Stimulated activated CD4-positive, alpha-beta T cell treated with anti-CD3 and anti-CD28 coated beads, Interleukin-1b, Interleukin-23, amount 100 ng/mL, for 4 hours (primary cell): Measurements from ENCODE around the gene BRD9.
"Not testable (repeated sequence)": the region's sequence is repeated elsewhere in the genome, so short reads cannot be mapped to it uniquely, and the experiment has no call there.

Experiments used
- DNase-seq, 2 donors: peaks; one replicate each; pipeline ENCODE4 v3.0.0-alpha.2; 2020; ENCODE audit warnings: low read depth in 2 of 2

The BRD9 gene

GRCh38 chr5:902129-902916, 9.7 kb upstream of the BRD9 start:
- DNase-seq: no peak

- no peak for DNase-seq
Observed at GRCh38 chr5:900781-901180, 8.2 kb upstream of the BRD9 start.

DNA sequence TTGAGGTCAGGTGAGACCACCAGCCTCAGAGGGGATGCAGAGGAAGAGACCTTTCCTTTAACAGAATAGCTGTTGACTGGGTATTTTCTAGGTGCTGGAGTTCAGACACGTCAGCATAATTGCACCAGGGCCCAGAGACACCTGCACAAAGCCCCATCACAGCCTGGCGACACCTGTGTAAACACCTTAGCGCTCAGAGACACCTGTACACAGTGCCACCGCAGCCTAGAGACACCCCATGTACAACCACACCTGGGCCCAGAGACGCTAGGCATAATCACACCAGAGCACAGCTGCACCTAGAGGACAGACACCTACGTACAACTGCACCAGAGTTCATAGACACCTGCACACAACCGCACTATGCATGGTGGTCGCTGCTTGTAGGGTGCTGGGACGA, 1.1 kb upstream of the BRD9 start:
- no peak for DNase-seq

GRCh38 chr5:893137-893506, 521 bp upstream of the BRD9 start:
- no peak for DNase-seq

DNA sequence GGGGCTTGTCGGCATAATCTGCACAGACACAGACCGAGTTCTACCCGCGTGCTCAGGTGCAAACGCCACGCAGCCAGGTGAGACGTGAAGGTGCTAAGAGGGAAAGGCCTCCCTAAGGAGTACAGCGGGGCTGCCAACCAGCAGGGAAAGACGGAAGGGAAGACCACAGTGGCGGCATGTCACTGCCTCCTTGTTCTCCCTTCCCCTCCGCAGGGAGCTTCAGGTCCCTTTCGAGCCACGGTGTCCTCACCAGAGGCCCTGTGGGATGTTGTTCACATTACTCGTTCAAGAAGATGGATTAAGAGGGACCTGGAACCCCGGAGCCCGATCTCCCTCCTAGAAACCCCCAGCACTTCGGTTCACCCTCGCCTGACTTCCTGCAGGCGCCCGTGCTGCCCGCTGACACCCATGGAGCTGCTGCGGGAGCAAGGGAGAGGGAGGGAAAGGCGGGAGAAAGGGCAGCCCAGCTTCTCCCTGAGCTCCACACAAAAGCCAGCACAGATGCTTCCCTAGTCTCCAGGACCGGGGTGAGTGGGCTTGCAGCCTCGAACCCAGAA, 686 bp downstream of the BRD9 start:
- DNase-seq: no peak

- DNase-seq: no peak
Observed at GRCh38 chr5:891117-891836, 1.3 kb downstream of the BRD9 start.

GRCh38 chr5:889075-889710, 3.4 kb downstream of the BRD9 start:
- no peak for DNase-seq

DNA sequence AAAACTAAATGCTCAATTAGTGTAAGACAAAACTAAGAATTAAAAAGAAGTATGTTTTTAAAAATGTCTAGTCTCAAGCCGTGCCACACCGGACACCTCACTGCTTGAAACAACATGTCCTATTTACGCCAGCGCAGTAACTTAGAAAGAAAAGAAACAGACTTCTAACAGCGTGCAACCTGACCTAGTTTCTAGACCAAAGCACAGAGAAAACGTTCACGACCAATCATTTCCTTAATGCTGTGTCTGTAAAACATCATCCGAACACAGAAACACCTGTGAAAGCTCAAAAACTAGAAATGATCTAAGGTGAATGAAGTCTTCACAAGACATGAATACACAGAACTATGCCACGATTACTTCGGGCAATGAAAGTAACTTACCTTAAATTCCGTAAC, 4.0 kb downstream of the BRD9 start:
- no peak for DNase-seq

DNA sequence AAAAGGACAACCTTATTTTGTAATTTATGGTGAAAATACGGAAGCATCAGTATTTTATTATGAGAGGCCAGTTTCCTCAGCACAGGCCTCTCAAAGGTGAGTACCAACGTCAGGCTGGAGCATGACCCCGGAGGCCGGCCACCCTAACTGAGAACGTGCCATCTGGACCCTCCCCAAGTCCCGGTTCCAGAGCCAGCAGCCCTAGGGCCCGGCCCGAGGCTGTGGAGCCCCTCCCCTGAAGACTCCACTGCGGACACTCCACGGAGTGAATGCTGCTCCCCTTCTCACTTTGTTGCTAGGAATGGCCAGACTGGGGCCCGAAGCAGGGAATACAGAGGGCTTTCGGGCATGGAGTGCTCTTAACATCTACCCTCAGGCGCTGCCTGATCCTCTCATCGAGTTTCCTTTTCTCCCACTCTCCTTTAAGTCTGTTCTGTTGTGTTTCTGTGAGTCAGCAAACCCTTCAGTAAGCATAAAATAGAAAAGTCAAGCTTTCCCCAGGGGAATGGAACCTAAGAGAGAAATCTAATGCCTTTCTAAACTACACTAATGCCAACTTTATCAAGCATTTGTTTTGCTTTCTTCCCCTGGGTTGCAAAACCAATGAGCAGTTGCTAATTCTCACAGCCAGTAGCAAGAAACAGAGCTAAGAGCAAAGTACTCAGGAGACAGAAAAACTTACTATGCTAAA, 4.5 kb downstream of the BRD9 start:
- no peak for DNase-seq

GRCh38 chr5:886716-887325, 5.8 kb downstream of the BRD9 start:
- DNase-seq: no peak

- no peak for DNase-seq
Observed at GRCh38 chr5:886036-886435, 6.6 kb downstream of the BRD9 start.

- DNase-seq: no peak
Observed at GRCh38 chr5:885529-885928, 7.1 kb downstream of the BRD9 start.

DNA sequence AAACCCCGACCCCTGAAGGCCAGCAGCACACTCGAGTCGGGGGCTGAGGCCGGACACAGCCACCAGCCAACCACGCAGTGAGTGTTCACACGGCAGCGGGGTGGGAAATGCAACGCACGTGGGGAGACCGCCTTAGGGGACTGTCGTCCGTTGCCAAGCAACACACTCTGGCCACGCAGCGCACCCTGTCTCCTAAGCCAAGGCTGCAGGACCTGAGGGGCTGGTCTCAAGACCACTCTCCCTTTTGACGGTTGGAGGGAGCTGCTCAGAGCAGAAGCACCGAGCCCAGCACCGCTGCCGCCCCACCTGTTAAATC, 7.5 kb downstream of the BRD9 start:
- no peak for DNase-seq

DNA sequence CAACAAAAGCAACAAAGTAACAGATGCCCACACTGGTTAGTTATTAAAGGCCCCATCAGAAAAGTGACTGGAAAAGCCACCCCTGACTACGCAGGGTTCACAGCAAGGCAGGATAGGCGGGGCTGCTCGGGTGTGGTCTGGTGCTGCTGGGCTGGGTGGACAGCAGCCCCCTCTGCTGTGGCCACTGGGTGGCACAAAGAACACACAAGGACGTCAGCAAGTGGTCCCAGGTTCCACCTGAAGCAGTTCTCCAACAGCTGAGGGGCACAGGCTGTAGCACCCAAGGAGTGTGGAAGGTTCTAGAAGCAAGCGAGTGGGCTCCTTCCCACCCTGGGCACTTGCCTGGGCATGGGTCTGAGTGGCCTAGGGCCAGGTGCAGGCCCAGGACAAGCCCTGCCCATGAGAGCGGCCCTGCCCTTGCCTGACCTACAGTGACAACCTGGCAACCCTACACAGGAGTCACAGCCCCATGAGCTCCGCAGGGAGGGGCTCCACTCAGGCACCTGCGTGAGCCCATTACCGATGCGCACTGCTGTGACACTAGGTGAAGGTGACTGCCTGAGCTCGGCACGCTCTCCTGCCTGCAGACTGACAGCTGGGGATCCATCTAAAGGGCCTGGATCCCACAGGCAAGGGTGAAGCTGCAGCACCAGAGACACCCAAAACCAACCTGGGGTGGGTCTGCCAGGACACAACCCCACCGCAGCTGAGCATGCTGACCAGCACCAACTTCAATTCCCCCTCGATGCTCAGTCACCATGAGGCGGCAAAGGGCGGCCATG, 8.1 kb downstream of the BRD9 start:
- DNase-seq: no peak

- DNase-seq: no peak
Observed at GRCh38 chr5:883475-884181, 9.0 kb downstream of the BRD9 start.

GRCh38 chr5:882253-883183, 10.1 kb downstream of the BRD9 start:
- DNase-seq: no peak

GRCh38 chr5:881551-881935, 11.1 kb downstream of the BRD9 start:
- DNase-seq: no peak

DNA sequence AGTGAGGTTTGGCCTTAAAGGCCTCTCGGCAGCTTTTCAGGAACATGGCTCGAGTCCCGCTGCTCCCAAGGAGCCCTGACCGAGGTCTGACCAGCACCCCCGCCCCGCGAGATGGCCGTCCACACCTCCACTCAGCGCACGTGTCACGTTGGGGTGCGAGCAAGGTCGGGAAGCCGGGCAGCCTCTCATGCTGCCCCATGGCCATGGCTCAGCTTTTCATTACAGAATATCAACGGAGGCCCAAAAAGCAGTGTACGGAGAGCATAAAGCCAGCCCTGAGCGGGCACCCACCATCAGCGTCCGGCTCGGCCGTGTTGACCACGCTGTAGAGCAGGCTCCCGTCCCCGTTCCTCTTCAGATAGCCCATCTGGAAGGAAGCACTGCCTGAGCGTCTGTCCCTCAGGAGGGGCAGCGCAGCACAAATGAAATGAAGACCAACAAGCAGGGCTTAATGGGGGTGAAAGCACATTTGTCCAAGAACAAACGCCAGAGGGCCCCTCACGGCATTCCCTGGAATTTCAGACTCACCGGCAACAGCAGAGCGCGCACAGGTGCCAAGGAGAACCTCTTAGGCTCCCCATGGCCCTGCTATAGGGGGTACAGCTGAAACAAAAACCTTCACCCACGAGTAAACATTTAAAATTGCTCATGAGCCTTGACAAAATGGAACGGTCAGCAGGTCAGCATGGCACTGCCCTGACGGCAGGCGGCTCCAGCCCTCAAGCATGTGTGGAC, 11.6 kb downstream of the BRD9 start:
- no peak for DNase-seq

GRCh38 chr5:878677-879076, 13.9 kb downstream of the BRD9 start:
- not testable (repeated sequence) for DNase-seq
